PC-9 (cell line): ENCODE measurements around the gene PCARE.

Experiments
- CTCF ChIP-seq: fragments of 200-600 bp; sonication (generic); conservative IDR thresholded peaks from 2 replicates; pipeline ENCODE4 v1.6.1; 2017; ENCODE audit warnings: mixed run types, antibody characterized with exemption, mild to moderate bottlenecking, moderate library complexity
- EZH2 ChIP-seq: fragments of 200-600 bp; sonication (generic); IDR thresholded peaks from 2 replicates; pipeline ENCODE4 v1.8.0; 2017; ENCODE audit warnings: antibody characterized with exemption, low read depth

GRCh38 chr2:29046321-29046720 is 28.0 kb downstream of the PCARE start:
- TF ChIP-seq CTCF (no peak), EZH2 (no peak)
